Measurements from ENCODE around the gene FAM149A.

DNA sequence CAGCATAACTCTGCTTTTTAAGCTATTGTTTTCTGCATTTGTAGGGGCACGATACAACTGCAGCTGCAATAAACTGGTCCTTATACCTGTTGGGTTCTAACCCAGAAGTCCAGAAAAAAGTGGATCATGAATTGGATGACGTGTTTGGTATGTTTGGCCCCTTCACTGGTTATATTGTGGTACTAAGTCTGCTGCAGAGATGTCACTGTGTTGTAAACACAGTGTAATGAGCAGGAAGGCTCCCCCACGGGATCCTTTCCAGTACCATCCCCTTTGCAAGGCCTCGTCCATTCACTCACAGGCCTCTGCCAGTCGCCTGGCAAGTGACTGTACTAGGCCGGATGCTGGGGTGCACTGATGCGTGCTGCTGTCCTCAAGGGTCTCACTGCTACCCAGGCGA lies 100.7 kb downstream of the FAM149A start:
- TF ChIP-seq EZH2phosphoT487 (IDR thresholded peaks at IDR 0.05; ENCODE audit: borderline replicate concordance) (no peak), ZFX (IDR thresholded peaks at IDR 0.05) (no peak)
- TF ChIP-seq, protein P1, sequence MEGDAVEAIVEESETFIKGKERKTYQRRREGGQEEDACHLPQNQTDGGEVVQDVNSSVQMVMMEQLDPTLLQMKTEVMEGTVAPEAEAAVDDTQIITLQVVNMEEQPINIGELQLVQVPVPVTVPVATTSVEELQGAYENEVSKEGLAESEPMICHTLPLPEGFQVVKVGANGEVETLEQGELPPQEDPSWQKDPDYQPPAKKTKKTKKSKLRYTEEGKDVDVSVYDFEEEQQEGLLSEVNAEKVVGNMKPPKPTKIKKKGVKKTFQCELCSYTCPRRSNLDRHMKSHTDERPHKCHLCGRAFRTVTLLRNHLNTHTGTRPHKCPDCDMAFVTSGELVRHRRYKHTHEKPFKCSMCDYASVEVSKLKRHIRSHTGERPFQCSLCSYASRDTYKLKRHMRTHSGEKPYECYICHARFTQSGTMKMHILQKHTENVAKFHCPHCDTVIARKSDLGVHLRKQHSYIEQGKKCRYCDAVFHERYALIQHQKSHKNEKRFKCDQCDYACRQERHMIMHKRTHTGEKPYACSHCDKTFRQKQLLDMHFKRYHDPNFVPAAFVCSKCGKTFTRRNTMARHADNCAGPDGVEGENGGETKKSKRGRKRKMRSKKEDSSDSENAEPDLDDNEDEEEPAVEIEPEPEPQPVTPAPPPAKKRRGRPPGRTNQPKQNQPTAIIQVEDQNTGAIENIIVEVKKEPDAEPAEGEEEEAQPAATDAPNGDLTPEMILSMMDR (IDR thresholded peaks at IDR 0.05 in 2 of 3, conservative IDR thresholded peaks at IDR 0.05 in 1 of 3; ENCODE audit: borderline replicate concordance in 1 of 3, insufficient read depth in 1 of 3, low read depth in 2 of 3, low read length in 2 of 3) = no peak

All from HCT116 (cell line).